GM23338 (cell line): ENCODE measurements around the gene AMBRA1. TPM values are rescaled to one million over a fixed set of nuclear protein-coding genes. Genes with fewer than 3 reads are reported as not detected.

Source experiments
- ATAC-seq: fragments of 200-7000 bp; cut with Tn5 transposase; 3 replicates; pipeline ENCODE4 v1.9.1; 2020
- DNase-seq: peaks from one replicate; pipeline ENCODE4 v3.0.0-alpha.2; 2015; ENCODE audit warnings: low spot score
- H2AFZ ChIP-seq: fragments of 200-600 bp; sonication (generic); 2 replicates; pipeline ENCODE4 v1.8.0; 2016; ENCODE audit warnings: antibody characterized with exemption, mild to moderate bottlenecking, moderate library complexity
- H3F3A ChIP-seq: fragments of 200-600 bp; sonication (generic); replicated peaks from 2 replicates; pipeline ENCODE4 v1.8.0; 2017; ENCODE audit warnings: antibody characterized with exemption, mixed run types, low read depth
- H3K27ac ChIP-seq: fragments of 200-600 bp; sonication (generic); 2 replicates; pipeline ENCODE4 v1.6.1; 2016; ENCODE audit warnings: low read depth
- H3K27me3 ChIP-seq: fragments of 200-600 bp; sonication (generic); 2 replicates; pipeline ENCODE4 v1.8.0; 2016; ENCODE audit warnings: mild to moderate bottlenecking, mixed run types, moderate library complexity; ENCODE audit not compliant: insufficient read depth
- H3K36me3 ChIP-seq: fragments of 200-600 bp; sonication (generic); 2 replicates; pipeline ENCODE4 v1.8.0; 2016; ENCODE audit warnings: mild to moderate bottlenecking; ENCODE audit not compliant: insufficient read depth
- H3K4me1 ChIP-seq: fragments of 200-600 bp; sonication (generic); 2 replicates; pipeline ENCODE4 v1.8.0; 2016; ENCODE audit warnings: mild to moderate bottlenecking, moderate library complexity; ENCODE audit not compliant: insufficient read depth
- H3K4me2 ChIP-seq: fragments of 200-600 bp; sonication (generic); 2 replicates; pipeline ENCODE4 v1.7.1; 2017; ENCODE audit warnings: mixed run types
- H3K4me3 ChIP-seq: fragments of 200-600 bp; sonication (generic); 2 replicates; pipeline ENCODE4 v1.6.1; 2016; ENCODE audit warnings: mixed run types
- H3K79me2 ChIP-seq: fragments of 200-600 bp; sonication (generic); replicated peaks from 2 replicates; pipeline ENCODE4 v1.8.0; 2017; ENCODE audit warnings: mild to moderate bottlenecking; ENCODE audit not compliant: insufficient read depth
- H3K9me2 ChIP-seq: fragments of 200-600 bp; sonication (generic); 2 replicates; pipeline ENCODE4 v1.8.0; 2017; ENCODE audit not compliant: insufficient read depth
- H4K20me1 ChIP-seq: fragments of 200-600 bp; sonication (generic); replicated peaks from 2 replicates; pipeline ENCODE4 v1.8.0; 2017; ENCODE audit warnings: mild to moderate bottlenecking; ENCODE audit not compliant: insufficient read depth
- H3K27ac Mint-ChIP-seq: 2 replicates; pipeline ENCODE4 v1.8.0; 2020; ENCODE audit warnings: inconsistent platforms, mild to moderate bottlenecking, moderate library complexity, mixed read lengths
- H3K27me3 Mint-ChIP-seq: 3 replicates; pipeline ENCODE4 v1.8.0; 2022; ENCODE audit warnings: low read depth, mild to moderate bottlenecking, moderate library complexity, mixed read lengths, inconsistent platforms; ENCODE audit not compliant: insufficient read depth, poor library complexity
- H3K36me3 Mint-ChIP-seq: 3 replicates; pipeline ENCODE4 v1.8.0; 2021; ENCODE audit warnings: low read depth, mild to moderate bottlenecking, inconsistent platforms, moderate library complexity, mixed read lengths
- H3K4me1 Mint-ChIP-seq: 3 replicates; pipeline ENCODE4 v1.8.0; 2020; ENCODE audit warnings: mild to moderate bottlenecking, inconsistent platforms, mixed read lengths
- H3K4me3 Mint-ChIP-seq: 3 replicates; pipeline ENCODE4 v1.8.0; 2021; ENCODE audit warnings: moderate library complexity, mild to moderate bottlenecking, inconsistent platforms, mixed read lengths
- H3K9me3 Mint-ChIP-seq: 3 replicates; pipeline ENCODE4 v1.8.0; 2020; ENCODE audit warnings: moderate library complexity, mild to moderate bottlenecking, inconsistent platforms, mixed read lengths
- ZNF331 ChIP-seq: fragments of 250-450 bp; sonication (Bioruptor Pico); IDR thresholded peaks from 2 replicates; pipeline ENCODE4 v1.5.0; 2020; ENCODE audit warnings: low read depth, mild to moderate bottlenecking, moderate library complexity
- ZNF462 ChIP-seq: fragments of 250-450 bp; sonication (Bioruptor Pico); IDR thresholded peaks from 2 replicates; pipeline ENCODE4 v1.5.0; 2020; ENCODE audit warnings: mild to moderate bottlenecking, moderate library complexity
- polyA plus RNA-seq: library from polyadenylated mRNA; unstranded; fragments of >200 nt; fragmentation: Nextera tagmentation; extraction: Ambion mirVana; gene quantifications from 2 replicates; pipeline ENCODE4 v1.2.1, GENCODE V29; 2016
- total RNA-seq: library from RNA; depleted of rRNA; stranded (reverse); fragments of >200 nt; shearing (Covaris generic); gene quantifications from 2 replicates; pipeline ENCODE4 v1.2.3, GENCODE V29; 2014

The AMBRA1 gene
- total and polyA plus RNA-seq, 2 experiments from 2014 or later: 8.3 to 34.8 TPM

GRCh38 chr11:46497498-46497897 lies 96.3 kb downstream of the AMBRA1 start:
- H3K36me3 ChIP-seq: no peaks in the 10 kb centered on the region

More at GRCh38 chr11:46497498-46497897, 96.3 kb downstream of the AMBRA1 start:
- TF ChIP-seq ZNF331 (CRISPR knock-in tag) (no peak), ZNF462 (CRISPR knock-in tag) (no peak)
- DNase-seq (no peak), ATAC-seq (no peak)
- H3K4me2 ChIP-seq: no peak overlapping the region
- H3K4me3 Mint-ChIP-seq: no peak overlapping the region
- H3K9me3 Mint-ChIP-seq: no peaks in the 10 kb centered on the region
- H3K4me3 ChIP-seq: no peak overlapping the region
- no peak overlapping the region for H3K27ac Mint-ChIP-seq
- no peaks in the 10 kb centered on the region for H3F3A ChIP-seq
- H3K4me1 ChIP-seq: no peaks in the 10 kb centered on the region
- H4K20me1 ChIP-seq: peaks cover 14% of the 10 kb centered on the region
- H3K27me3 Mint-ChIP-seq: peaks cover 3% of the 10 kb centered on the region
- no peak overlapping the region for H2AFZ ChIP-seq
- H3K79me2 ChIP-seq: no peaks in the 10 kb centered on the region
- no peaks in the 10 kb centered on the region; the same call in 1 of the 3 replicates for H3K4me1 Mint-ChIP-seq
- no peaks in the 10 kb centered on the region for H3K27me3 ChIP-seq
- H3K36me3 Mint-ChIP-seq: peaks cover 6% of the 10 kb centered on the region; the same call in 1 of the 3 replicates
- no peaks in the 10 kb centered on the region for H3K9me2 ChIP-seq
- no peak overlapping the region for H3K27ac ChIP-seq
